Measurements from ENCODE around the gene AMOTL1.

- TF ChIP-seq TAF7 (optimal IDR thresholded peaks at IDR 0.05; ENCODE audit: borderline replicate concordance, low read depth, low read length) (no peak), CTCF (IDR thresholded peaks at IDR 0.05; ENCODE audit: control extremely low read depth in 1 of 3, insufficient read depth in 1 of 3, low read depth in 1 of 3, low read length in 3 of 3) (no peak), KDM1A (IDR thresholded peaks at IDR 0.05; ENCODE audit: borderline replicate concordance, low read length) (no peak), EZH2 (IDR thresholded peaks at IDR 0.05; ENCODE audit: low read depth, low read length, severe bottlenecking) (no peak), POLR2AphosphoS5 (IDR thresholded peaks at IDR 0.05; ENCODE audit: low read depth, low read length) (no peak), YY1 (IDR thresholded peaks at IDR 0.05; ENCODE audit: low read depth, low read length) (no peak), NRF1 (IDR thresholded peaks at IDR 0.05; ENCODE audit: low read depth, low read length) (no peak), POLR2A (IDR thresholded peaks at IDR 0.05; ENCODE audit: control extremely low read depth in 1 of 2, low read depth in 2 of 2, low read length in 2 of 2) (no peak), CHD2 (IDR thresholded peaks at IDR 0.05; ENCODE audit: low read length) (no peak), CREB1 (IDR thresholded peaks at IDR 0.05) (no peak), TEAD4 (IDR thresholded peaks at IDR 0.05; ENCODE audit: low read depth, low read length) (no peak), RBBP5 (IDR thresholded peaks at IDR 0.05; ENCODE audit: borderline replicate concordance, low read depth, low read length) (no peak), RFX5 (IDR thresholded peaks at IDR 0.05; ENCODE audit: borderline replicate concordance, low read depth, low read length) (no peak)
Measured at GRCh38 chr11:94838027-94838731, 70.0 kb downstream of the AMOTL1 start.
